GM18520 (cell line): Measurements from ENCODE around the gene MTHFR.

Experiments used
- ATAC-seq: cut with Tn5 transposase; IDR thresholded peaks from one replicate; pipeline ENCODE4 v1.9.1; 2021; ENCODE audit not compliant: unreplicated experiment

MTHFR gene

GRCh38 chr1:11783556-11783955 lies 22.2 kb downstream of the MTHFR start:
- no peak for ATAC-seq

- ATAC-seq = no peak
Measured at GRCh38 chr1:11782127-11782708, 23.5 kb downstream of the MTHFR start.

- no peak for ATAC-seq
Measured at GRCh38 chr1:11781297-11781696, 24.5 kb downstream of the MTHFR start.

GRCh38 chr1:11780380-11781147 lies 25.2 kb downstream of the MTHFR start:
- ATAC-seq = no peak

GRCh38 chr1:11779715-11780379 lies 25.9 kb downstream of the MTHFR start:
- no peak for ATAC-seq

GRCh38 chr1:11778844-11779623 lies 26.7 kb downstream of the MTHFR start:
- no peak for ATAC-seq

GRCh38 chr1:11778336-11778735 lies 27.4 kb downstream of the MTHFR start:
- ATAC-seq = no peak

- no peak for ATAC-seq
Measured at GRCh38 chr1:11777658-11778322, 28.0 kb downstream of the MTHFR start.

GRCh38 chr1:11774753-11775152 lies 31.0 kb downstream of the MTHFR start:
- ATAC-seq = no peak

GRCh38 chr1:11772458-11772857 lies 33.3 kb downstream of the MTHFR start:
- no peak for ATAC-seq

- no peak for ATAC-seq
Measured at GRCh38 chr1:11771481-11772043, 34.2 kb downstream of the MTHFR start.

- no peak for ATAC-seq
Measured at GRCh38 chr1:11770011-11770410, 35.8 kb downstream of the MTHFR start.

- no peak for ATAC-seq
Measured at GRCh38 chr1:11769274-11769673, 36.5 kb downstream of the MTHFR start.

GRCh38 chr1:11768821-11769220 lies 36.9 kb downstream of the MTHFR start:
- ATAC-seq = no peak

GRCh38 chr1:11767922-11768704 lies 37.7 kb downstream of the MTHFR start:
- no peak for ATAC-seq

GRCh38 chr1:11766429-11766776 lies 39.4 kb downstream of the MTHFR start:
- no peak for ATAC-seq

GRCh38 chr1:11765661-11766428 lies 39.9 kb downstream of the MTHFR start:
- ATAC-seq = no peak

GRCh38 chr1:11764519-11764918 lies 41.2 kb downstream of the MTHFR start:
- no peak for ATAC-seq

- ATAC-seq = no peak
Measured at GRCh38 chr1:11764115-11764514, 41.6 kb downstream of the MTHFR start.
